ENCODE data around the gene KIF3A. TPM values are rescaled to one million over a fixed set of nuclear protein-coding genes. Genes with fewer than 3 reads are reported as not detected.
A peak's percentile ranks its signal among the peaks of the same experiment; 100 is the strongest.

KIF3A gene
- total RNA-seq, 1 donor from 2014 or later: 27.6 TPM

DNA sequence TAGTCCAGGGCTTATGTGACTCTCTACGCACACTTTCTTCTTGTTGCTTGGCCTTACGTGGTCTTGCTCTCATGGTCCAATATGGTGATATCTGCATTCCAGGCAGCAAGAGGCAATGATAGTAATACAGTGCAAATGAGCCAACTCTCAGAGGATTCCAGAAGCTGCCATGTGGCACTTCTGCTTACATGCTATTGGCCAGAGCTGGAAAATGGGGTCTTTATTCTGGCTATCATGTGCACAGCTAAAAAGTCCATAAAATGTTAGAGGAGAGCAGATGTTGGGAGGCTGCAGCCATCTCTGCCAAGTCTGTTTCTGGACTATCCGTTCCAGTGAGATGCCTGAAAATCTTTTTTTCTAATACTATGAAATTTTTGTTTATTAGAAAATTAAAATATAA is 42.6 kb upstream of the KIF3A start:
- Histone ChIP-seq H3K9me3 (ENCODE audit: low read depth) (no peaks in the 10 kb centered on the region), H3K27me3 (peaks cover 71% of the 10 kb centered on the region), H3K36me3 (no peaks in the 10 kb centered on the region), H4K20me1 (ENCODE audit: low read depth) (peaks cover 9% of the 10 kb centered on the region), H3K79me2 (ENCODE audit: low read depth) (peaks cover 6% of the 10 kb centered on the region), H3K27ac (no peak overlapping the region), H3K9ac (no peak overlapping the region), H2AFZ (replicated peaks) (no peak overlapping the region), H3F3A (ENCODE audit: low read depth) (peaks cover 29% of the 10 kb centered on the region), H3K4me1 (peaks cover 13% of the 10 kb centered on the region), H3K4me2 (no peak overlapping the region), H3K4me3 (no peak overlapping the region)
- no peak overlapping the region for H3K27ac Mint-ChIP-seq
- TF ChIP-seq, protein P1, sequence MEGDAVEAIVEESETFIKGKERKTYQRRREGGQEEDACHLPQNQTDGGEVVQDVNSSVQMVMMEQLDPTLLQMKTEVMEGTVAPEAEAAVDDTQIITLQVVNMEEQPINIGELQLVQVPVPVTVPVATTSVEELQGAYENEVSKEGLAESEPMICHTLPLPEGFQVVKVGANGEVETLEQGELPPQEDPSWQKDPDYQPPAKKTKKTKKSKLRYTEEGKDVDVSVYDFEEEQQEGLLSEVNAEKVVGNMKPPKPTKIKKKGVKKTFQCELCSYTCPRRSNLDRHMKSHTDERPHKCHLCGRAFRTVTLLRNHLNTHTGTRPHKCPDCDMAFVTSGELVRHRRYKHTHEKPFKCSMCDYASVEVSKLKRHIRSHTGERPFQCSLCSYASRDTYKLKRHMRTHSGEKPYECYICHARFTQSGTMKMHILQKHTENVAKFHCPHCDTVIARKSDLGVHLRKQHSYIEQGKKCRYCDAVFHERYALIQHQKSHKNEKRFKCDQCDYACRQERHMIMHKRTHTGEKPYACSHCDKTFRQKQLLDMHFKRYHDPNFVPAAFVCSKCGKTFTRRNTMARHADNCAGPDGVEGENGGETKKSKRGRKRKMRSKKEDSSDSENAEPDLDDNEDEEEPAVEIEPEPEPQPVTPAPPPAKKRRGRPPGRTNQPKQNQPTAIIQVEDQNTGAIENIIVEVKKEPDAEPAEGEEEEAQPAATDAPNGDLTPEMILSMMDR (IDR thresholded peaks at IDR 0.05): no peak
- TF ChIP-seq EZH2phosphoT487 (IDR thresholded peaks at IDR 0.05) (no peak), EZH2 (IDR thresholded peaks at IDR 0.05) (no peak)
- H3K4me1 Mint-ChIP-seq: peaks cover 17% of the 10 kb centered on the region
- DNase-seq (ENCODE audit: low spot score): no peak
- H3K27me3 Mint-ChIP-seq (ENCODE audit: insufficient read depth, low read depth): no peaks in the 10 kb centered on the region
- no peaks in the 10 kb centered on the region for H3K9me3 Mint-ChIP-seq
- H3K4me3 Mint-ChIP-seq: no peak overlapping the region
- no peaks in the 10 kb centered on the region for H3K36me3 Mint-ChIP-seq

DNA sequence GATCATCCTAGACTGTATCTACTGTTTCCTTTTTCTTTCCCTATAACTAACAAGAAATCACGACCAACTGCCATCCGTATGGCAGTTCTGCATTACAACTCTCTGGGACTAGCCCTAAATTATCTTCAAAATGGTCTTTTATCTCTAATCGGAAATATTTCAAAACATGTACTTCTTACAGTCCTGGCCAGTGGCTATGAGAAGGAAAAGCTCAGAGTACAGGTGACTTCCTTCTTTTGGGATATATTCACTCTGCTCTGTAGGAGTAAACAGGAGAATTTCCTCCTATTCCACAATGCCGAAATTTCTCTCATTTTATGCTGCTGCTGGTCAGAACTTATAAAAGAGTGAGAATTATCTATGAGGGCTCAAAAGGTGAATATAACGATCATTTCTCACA is 41.5 kb upstream of the KIF3A start:
- no peak for TF ChIP-seq EZH2phosphoT487 (IDR thresholded peaks at IDR 0.05)
- TF ChIP-seq EZH2 (IDR thresholded peaks at IDR 0.05): no peak
- TF ChIP-seq, protein P1 (IDR thresholded peaks at IDR 0.05): no peak
- Histone ChIP-seq H4K20me1 (ENCODE audit: low read depth) (peaks cover 12% of the 10 kb centered on the region), H3K36me3 (no peaks in the 10 kb centered on the region), H3K27me3 (peaks cover 72% of the 10 kb centered on the region), H3K4me2 (no peak overlapping the region), H3K9ac (no peak overlapping the region), H3F3A (ENCODE audit: low read depth) (peaks cover 29% of the 10 kb centered on the region), H3K9me3 (ENCODE audit: low read depth) (no peaks in the 10 kb centered on the region), H3K79me2 (ENCODE audit: low read depth) (peaks cover 6% of the 10 kb centered on the region), H2AFZ (replicated peaks) (no peak overlapping the region), H3K27ac (no peak overlapping the region), H3K4me3 (no peak overlapping the region), H3K4me1 (peaks cover 13% of the 10 kb centered on the region)
- DNase-seq (ENCODE audit: low spot score): no peak
- peaks cover under 1% of the 10 kb centered on the region for H3K27me3 Mint-ChIP-seq (ENCODE audit: insufficient read depth, low read depth)
- H3K27ac Mint-ChIP-seq: no peak overlapping the region
- H3K9me3 Mint-ChIP-seq: no peaks in the 10 kb centered on the region
- H3K36me3 Mint-ChIP-seq: no peaks in the 10 kb centered on the region
- peaks cover 26% of the 10 kb centered on the region for H3K4me1 Mint-ChIP-seq
- peak overlapping the region; percentile 8 for H3K4me3 Mint-ChIP-seq

DNA sequence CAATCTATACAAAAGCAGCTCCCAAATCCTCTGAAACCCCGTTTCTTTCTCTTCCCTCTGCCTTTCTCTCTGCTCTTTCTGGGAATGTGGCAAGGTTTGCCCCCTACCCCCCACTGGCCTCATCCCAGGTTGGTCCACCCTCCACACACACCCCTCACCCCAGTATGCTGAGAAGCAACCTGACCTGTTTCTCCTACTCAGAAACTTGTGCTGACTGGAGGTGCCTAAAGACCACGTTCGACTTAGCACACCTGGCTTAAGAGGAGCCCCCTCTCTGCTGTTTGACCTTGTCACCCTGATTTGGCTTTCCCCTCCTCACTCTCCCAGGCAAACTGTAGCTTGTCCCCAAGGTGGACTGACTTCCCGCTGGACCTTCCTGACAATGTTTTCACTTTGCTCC is 40.8 kb upstream of the KIF3A start:
- peaks cover 12% of the 10 kb centered on the region for H4K20me1 ChIP-seq (ENCODE audit: low read depth)
- no peak overlapping the region for H3K27ac Mint-ChIP-seq
- H3K36me3 Mint-ChIP-seq: peaks cover 2% of the 10 kb centered on the region
- peak overlapping the region; percentile 99 for H2AFZ ChIP-seq (replicated peaks)
- H3K9me3 Mint-ChIP-seq: no peaks in the 10 kb centered on the region
- H3K4me2 ChIP-seq: peak overlapping the region; percentile 98
- no peak overlapping the region for H3K27ac ChIP-seq
- peaks cover 6% of the 10 kb centered on the region for H3K79me2 ChIP-seq (ENCODE audit: low read depth)
- peaks cover 13% of the 10 kb centered on the region for H3K4me1 ChIP-seq
- H3F3A ChIP-seq (ENCODE audit: low read depth): peaks cover 29% of the 10 kb centered on the region
- no peak for TF ChIP-seq EZH2 (IDR thresholded peaks at IDR 0.05)
- no peaks in the 10 kb centered on the region for H3K9me3 ChIP-seq (ENCODE audit: low read depth)
- H3K27me3 ChIP-seq: peaks cover 72% of the 10 kb centered on the region
- no peak overlapping the region for H3K9ac ChIP-seq
- no peak for DNase-seq (ENCODE audit: low spot score)
- H3K27me3 Mint-ChIP-seq (ENCODE audit: insufficient read depth, low read depth): peaks cover 4% of the 10 kb centered on the region
- H3K4me3 ChIP-seq: peak overlapping the region; percentile 83
- H3K4me1 Mint-ChIP-seq: peaks cover 32% of the 10 kb centered on the region
- H3K4me3 Mint-ChIP-seq: peak overlapping the region; percentile 81
- no peaks in the 10 kb centered on the region for H3K36me3 ChIP-seq

DNA sequence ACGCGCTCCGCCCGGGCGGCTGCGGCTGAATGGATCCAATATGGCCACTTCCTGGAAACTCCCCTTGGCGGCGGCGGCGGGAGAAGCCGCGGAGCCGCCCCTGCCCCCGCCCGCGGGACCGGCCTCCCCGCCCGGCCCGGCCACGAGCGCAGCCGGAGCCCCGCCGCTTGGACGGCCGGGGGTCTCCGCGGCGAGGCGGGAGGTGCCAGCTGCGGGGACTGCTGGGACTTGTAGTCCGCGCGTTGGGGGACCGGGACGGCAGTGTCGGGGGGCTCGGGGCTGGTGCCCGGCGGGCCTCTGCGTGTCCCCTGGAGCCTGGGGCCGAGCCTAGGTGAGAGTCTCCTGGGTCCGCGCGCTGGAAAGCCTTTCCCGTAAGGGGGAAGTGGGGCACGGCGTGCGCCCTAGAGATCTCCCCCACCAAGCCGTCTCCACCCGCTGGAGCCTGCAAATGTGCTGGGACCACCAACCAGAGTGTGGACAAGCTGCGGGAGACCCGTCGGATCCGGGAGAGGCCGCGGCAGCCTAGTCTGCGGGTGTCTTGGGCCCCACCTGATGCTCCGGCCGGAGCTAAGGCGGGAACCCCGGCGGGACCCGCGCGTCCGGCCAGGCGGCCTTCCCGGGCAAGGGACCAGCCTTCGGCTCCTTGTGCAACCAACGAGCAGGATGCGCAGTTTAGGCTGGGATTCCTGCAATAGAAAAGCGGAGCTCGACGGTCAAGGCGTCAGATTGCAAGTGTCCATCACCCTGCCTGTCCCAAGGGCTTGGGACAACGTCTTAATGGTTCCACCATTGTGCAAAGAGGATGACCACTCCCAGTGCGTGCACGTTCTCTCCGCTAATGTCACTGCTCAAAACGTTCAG is 40.1 kb upstream of the KIF3A start, which contains the start of gene SEPTIN8:
Gene SEPTIN8 (minus strand): TSS at position 31 of the 861 bp plus-strand sequence. CDS start 102 bp downstream, outside the sequence.
- Histone ChIP-seq H3K4me3 (peak within 1 kb of the TSS; percentile 83), H3K79me2 (ENCODE audit: low read depth) (peaks cover 6% of the 10 kb centered on the region), H3K4me2 (peak within 1 kb of the TSS; percentile 98), H3K4me1 (peaks cover 13% of the 10 kb centered on the region), H2AFZ (replicated peaks) (peak within 1 kb of the TSS; percentile 99), H3K9ac (no peak within 1 kb of the TSS), H4K20me1 (ENCODE audit: low read depth) (peaks cover 12% of the 10 kb centered on the region), H3K9me3 (ENCODE audit: low read depth) (no peaks in the 10 kb centered on the region), H3K36me3 (no peaks in the 10 kb centered on the region), H3F3A (ENCODE audit: low read depth) (peaks cover 29% of the 10 kb centered on the region), H3K27ac (no peak within 1 kb of the TSS), H3K27me3 (peaks cover 70% of the 10 kb centered on the region)
- DNase-seq (ENCODE audit: low spot score): peak; percentile 80
- peaks cover 38% of the 10 kb centered on the region for H3K4me1 Mint-ChIP-seq
- H3K36me3 Mint-ChIP-seq: peaks cover 2% of the 10 kb centered on the region
- H3K9me3 Mint-ChIP-seq: no peaks in the 10 kb centered on the region
- peak within 1 kb of the TSS; percentile 89 for H3K4me3 Mint-ChIP-seq
- H3K27me3 Mint-ChIP-seq (ENCODE audit: insufficient read depth, low read depth): peaks cover 4% of the 10 kb centered on the region
- peak; percentile 68 for TF ChIP-seq EZH2 (IDR thresholded peaks at IDR 0.05)
- TF ChIP-seq, protein P1 (IDR thresholded peaks at IDR 0.05): no peak
- TF ChIP-seq EZH2phosphoT487 (IDR thresholded peaks at IDR 0.05): peak; percentile 56
- no peak within 1 kb of the TSS for H3K27ac Mint-ChIP-seq
